ENCODE results near the gene ZSCAN25.

The ZSCAN25 gene

GRCh38 chr7:99615989-99616358 lies 772 bp upstream of the ZSCAN25 start:
- peak overlapping the region; percentile 64 for H3K4me3 ChIP-seq (ENCODE audit: low read depth, low read length)
- DNase-seq (ENCODE audit: low read depth) = no peak
- in situ Hi-C loops (cut with HindIII; ENCODE audit: low sequenced_read_pairs) = loop anchor here (10.0 kb wide), 1 partner anchor 51 kb away; no protein-coding TSS in a partner anchor
- TF ChIP-seq CTCF (IDR thresholded peaks at IDR 0.05; ENCODE audit: low read depth, low read length, missing control alignments) = no peak

- in situ Hi-C loops (cut with HindIII; ENCODE audit: low sequenced_read_pairs) = loop anchor here (10.0 kb wide), 1 partner anchor 52 kb away; no protein-coding TSS in a partner anchor
- DNase-seq (ENCODE audit: low read depth) = no peak
- H3K4me3 ChIP-seq (ENCODE audit: low read depth, low read length) = peak overlapping the region; percentile 64
- no peak for TF ChIP-seq CTCF (IDR thresholded peaks at IDR 0.05; ENCODE audit: low read depth, low read length, missing control alignments)
These were observed 541 bp downstream of the ZSCAN25 start for GRCh38 chr7:99617192-99617781.

GRCh38 chr7:99618726-99619125 lies 2.0 kb downstream of the ZSCAN25 start:
- H3K4me3 ChIP-seq (ENCODE audit: low read depth, low read length) = no peak overlapping the region
- in situ Hi-C loops (cut with HindIII; ENCODE audit: low sequenced_read_pairs) = loop anchor here (10.0 kb wide), 1 partner anchor 54 kb away; no protein-coding TSS in a partner anchor
- DNase-seq (ENCODE audit: low read depth) = no peak
- TF ChIP-seq CTCF (IDR thresholded peaks at IDR 0.05; ENCODE audit: low read depth, low read length, missing control alignments) = no peak

- DNase-seq (ENCODE audit: low read depth) = no peak
- in situ Hi-C loops (cut with HindIII; ENCODE audit: low sequenced_read_pairs) = loop anchor here (10.0 kb wide), 1 partner anchor 55 kb away; no protein-coding TSS in a partner anchor
- TF ChIP-seq CTCF (IDR thresholded peaks at IDR 0.05; ENCODE audit: low read depth, low read length, missing control alignments) = no peak
- H3K4me3 ChIP-seq (ENCODE audit: low read depth, low read length) = no peak overlapping the region
These were observed 2.9 kb downstream of the ZSCAN25 start for GRCh38 chr7:99619571-99620130.

- in situ Hi-C loops (cut with HindIII; ENCODE audit: low sequenced_read_pairs) = no loop called here
- DNase-seq (ENCODE audit: low read depth) = no peak
- no peak overlapping the region for H3K4me3 ChIP-seq (ENCODE audit: low read depth, low read length)
- TF ChIP-seq CTCF (IDR thresholded peaks at IDR 0.05; ENCODE audit: low read depth, low read length, missing control alignments) = no peak
These were observed 4.5 kb downstream of the ZSCAN25 start for GRCh38 chr7:99621271-99621670.

GRCh38 chr7:99622596-99622995 lies 5.8 kb downstream of the ZSCAN25 start:
- H3K4me3 ChIP-seq (ENCODE audit: low read depth, low read length) = no peak overlapping the region
- in situ Hi-C loops (cut with HindIII; ENCODE audit: low sequenced_read_pairs) = no loop called here
- no peak for TF ChIP-seq CTCF (IDR thresholded peaks at IDR 0.05; ENCODE audit: low read depth, low read length, missing control alignments)
- no peak for DNase-seq (ENCODE audit: low read depth)

Measured in astrocyte of the cerebellum (primary cell).